GM23248 (cell line): ENCODE measurements around the gene SLC44A5.

Experiments used
- EZH2 ChIP-seq: fragments of 200-600 bp; sonication (generic); IDR thresholded peaks from 2 replicates; pipeline ENCODE4 v1.6.1; 2018; ENCODE audit warnings: antibody characterized with exemption, mild to moderate bottlenecking; ENCODE audit not compliant: insufficient read depth, poor library complexity, severe bottlenecking
- EZH2phosphoT487 ChIP-seq: fragments of 200-600 bp; sonication (generic); IDR thresholded peaks from 2 replicates; pipeline ENCODE4 v1.6.1; 2018; ENCODE audit warnings: antibody characterized with exemption, moderate library complexity, mild to moderate bottlenecking, low read depth; ENCODE audit not compliant: insufficient read depth

DNA sequence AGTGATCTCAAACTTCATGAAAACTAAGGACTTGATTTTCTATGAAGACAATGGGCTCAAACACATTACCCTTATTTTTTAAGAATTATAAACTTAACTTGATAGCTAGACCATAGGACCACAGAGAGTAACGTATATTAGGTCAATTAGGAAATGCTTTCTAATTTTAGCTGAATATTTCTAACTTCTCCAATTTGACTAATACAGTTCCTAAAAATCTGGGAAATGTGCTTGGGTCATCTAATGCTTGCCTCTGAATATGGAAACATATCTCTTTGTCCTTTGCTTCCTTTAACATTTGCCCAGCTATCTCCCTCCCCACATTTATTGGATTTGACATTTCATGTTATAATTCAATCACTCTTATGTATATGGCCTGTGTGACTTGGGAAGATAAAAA lies 335.3 kb downstream of the SLC44A5 start:
- no peak for TF ChIP-seq EZH2
- TF ChIP-seq EZH2phosphoT487: no peak
